ENCODE measurements around the gene MAP3K19. TPM values are rescaled to one million over a fixed set of nuclear protein-coding genes. Genes with fewer than 3 reads are reported as not detected.

MAP3K19 gene
- total and polyA plus RNA-seq, 2 donors, result 0.05 to 0.11 TPM

DNA sequence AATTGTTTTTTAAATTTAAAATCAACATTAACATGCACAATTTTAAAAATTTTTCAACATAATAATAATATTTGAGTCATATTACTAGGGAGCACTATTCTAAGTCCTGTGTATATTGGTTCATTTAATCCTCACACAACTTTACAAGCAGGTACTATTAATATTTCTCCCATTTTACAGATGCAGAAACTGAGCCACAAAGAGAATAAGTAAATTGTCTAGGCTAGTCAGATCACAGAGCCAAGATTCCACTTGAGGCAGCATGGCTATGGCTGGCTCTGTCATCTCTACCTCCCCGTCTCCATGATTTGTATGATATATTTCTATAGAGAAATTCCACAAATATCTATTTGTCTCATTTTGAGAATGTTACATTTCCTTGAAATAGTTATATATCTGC lies 113.5 kb downstream of the MAP3K19 start:
- DNase-seq (ENCODE audit: low read depth in 6 of 9, low spot score in 9 of 9), result no peak
- Histone ChIP-seq H3K27me3 (ENCODE audit: control insufficient read depth in 2 of 2, insufficient read depth in 1 of 2, low read length in 1 of 2) (no peaks in the 10 kb centered on the region), H3K4me1 (ENCODE audit: control insufficient read depth in 2 of 2, insufficient read depth in 2 of 2, low read length in 2 of 2) (peaks cover 0 to 2% of the 10 kb centered on the region in 2 donors), H3K36me3 (ENCODE audit: control insufficient read depth in 2 of 2, insufficient read depth in 2 of 2, low read length in 1 of 2) (peaks cover 0 to 24% of the 10 kb centered on the region in 2 donors), H3K4me3 (ENCODE audit: low read length in 2 of 2) (no peak overlapping the region), H3K27ac (ENCODE audit: low read depth in 1 of 2, low read length in 1 of 2) (no peak overlapping the region), H3K9me3 (ENCODE audit: control insufficient read depth in 2 of 2, insufficient read depth in 1 of 2, low read length in 1 of 2) (no peaks in the 10 kb centered on the region)
- 100% methylated on average over 1 of the region's 1 CpG for WGBS

DNA sequence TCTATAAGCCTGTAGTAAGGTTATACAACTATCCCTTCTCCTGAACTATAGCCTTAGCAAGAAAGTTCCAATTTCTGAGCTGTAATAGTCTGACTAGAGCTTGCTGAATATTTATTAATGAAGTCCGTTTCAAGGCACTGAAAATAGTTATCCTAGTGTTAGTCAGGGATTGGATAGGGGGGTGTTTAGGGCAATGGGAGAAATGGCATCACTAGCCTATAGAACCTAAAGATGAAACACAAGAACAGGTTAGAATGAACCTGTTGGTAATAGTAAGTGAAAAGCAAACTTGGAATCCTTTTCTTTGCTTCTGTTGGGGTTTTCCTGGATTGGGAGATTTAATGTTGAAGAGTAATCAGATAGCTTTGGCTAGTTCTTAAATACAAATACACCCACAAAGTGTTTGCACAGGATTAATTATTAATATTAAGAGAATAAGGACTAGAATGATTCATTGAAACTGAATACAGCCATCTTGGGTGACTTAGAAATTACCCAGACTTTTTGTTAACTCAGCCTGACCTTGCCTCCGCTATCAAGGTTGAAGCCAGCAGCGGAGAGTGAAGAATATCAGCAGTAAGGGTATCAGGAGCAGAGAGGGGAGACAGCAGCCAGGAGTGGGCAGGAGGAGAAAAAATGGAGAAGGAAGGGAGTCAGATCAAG lies 114.3 kb downstream of the MAP3K19 start:
- Histone ChIP-seq H3K4me3 (ENCODE audit: low read length in 2 of 2) (no peak overlapping the region), H3K9me3 (ENCODE audit: control insufficient read depth in 2 of 2, insufficient read depth in 1 of 2, low read length in 1 of 2) (no peaks in the 10 kb centered on the region), H3K36me3 (ENCODE audit: control insufficient read depth in 2 of 2, insufficient read depth in 2 of 2, low read length in 1 of 2) (peaks cover 0 to 21% of the 10 kb centered on the region in 2 donors), H3K27me3 (ENCODE audit: control insufficient read depth in 2 of 2, insufficient read depth in 1 of 2, low read length in 1 of 2) (no peaks in the 10 kb centered on the region), H3K27ac (ENCODE audit: low read depth in 1 of 2, low read length in 1 of 2) (no peak overlapping the region), H3K4me1 (ENCODE audit: control insufficient read depth in 2 of 2, insufficient read depth in 2 of 2, low read length in 2 of 2) (peaks cover 0 to 2% of the 10 kb centered on the region in 2 donors)
- WGBS, result 97% methylated on average over 3 of the region's 3 CpGs
- DNase-seq (ENCODE audit: low read depth in 6 of 9, low spot score in 9 of 9), result no peak

DNA sequence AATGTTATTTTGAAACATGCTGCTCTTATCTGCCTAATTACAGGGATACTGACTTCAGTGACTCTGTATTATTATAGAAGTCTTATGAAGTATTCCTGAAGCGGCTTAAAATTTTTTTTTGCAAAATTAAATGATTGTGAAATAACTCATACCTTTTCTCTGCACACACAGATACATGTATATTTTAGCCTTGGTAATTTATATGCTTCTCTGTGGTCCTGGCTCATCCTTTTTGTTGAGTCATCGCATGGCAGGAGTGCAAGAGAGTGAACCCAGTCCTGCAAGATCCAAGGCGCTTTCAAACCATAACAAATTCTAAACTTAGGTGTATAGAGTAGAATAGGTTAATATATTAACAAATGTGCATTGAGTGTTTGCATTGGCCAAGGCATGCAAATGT lies 120.1 kb downstream of the MAP3K19 start:
- Histone ChIP-seq H3K9me3 (ENCODE audit: control insufficient read depth in 2 of 2, insufficient read depth in 1 of 2, low read length in 1 of 2) (no peaks in the 10 kb centered on the region), H3K27ac (ENCODE audit: low read depth in 1 of 2, low read length in 1 of 2) (no peak overlapping the region), H3K4me1 (ENCODE audit: control insufficient read depth in 2 of 2, insufficient read depth in 2 of 2, low read length in 2 of 2) (peaks cover 0 to 2% of the 10 kb centered on the region in 2 donors), H3K4me3 (ENCODE audit: low read length in 2 of 2) (no peak overlapping the region), H3K27me3 (ENCODE audit: control insufficient read depth in 2 of 2, insufficient read depth in 1 of 2, low read length in 1 of 2) (no peaks in the 10 kb centered on the region), H3K36me3 (ENCODE audit: control insufficient read depth in 2 of 2, insufficient read depth in 2 of 2, low read length in 1 of 2) (peaks cover 0 to 29% of the 10 kb centered on the region in 2 donors)
- DNase-seq (ENCODE audit: low read depth in 6 of 9, low spot score in 9 of 9), result no peak
- WGBS, result 87% methylated on average over 3 of the region's 3 CpGs

DNA sequence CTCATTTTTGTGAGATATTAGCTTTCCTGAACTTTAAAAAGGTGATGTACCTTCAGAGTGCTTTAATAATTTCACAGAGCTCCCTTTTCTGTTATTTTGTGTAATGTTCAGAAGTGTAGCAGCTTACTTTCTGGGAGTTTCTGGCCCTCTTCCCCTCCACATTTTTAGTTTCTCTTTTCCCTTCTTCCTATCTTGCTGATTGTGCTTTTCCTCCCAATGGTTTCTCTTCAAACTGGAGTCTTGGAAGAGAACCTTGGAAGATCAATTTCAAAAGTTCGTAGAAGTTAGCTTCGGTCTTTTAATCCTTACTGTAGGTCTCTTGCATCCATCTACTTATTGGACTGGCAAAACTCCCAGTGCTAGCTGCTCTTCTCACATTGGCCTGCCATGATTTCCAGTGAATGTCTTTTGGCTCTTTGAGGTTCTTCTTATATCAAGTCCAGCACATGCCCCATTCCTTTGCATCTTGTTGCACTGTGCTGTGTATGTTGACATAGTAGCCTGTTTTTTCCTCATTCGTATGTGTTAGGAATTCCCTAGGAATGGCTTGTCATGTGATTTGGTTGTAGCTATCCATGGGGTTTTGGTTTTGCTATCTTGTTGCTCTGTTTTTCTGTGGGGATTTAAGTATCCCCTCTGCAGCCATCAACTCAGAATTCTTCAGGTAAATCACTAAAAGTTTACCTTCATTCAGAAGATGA lies 120.9 kb downstream of the MAP3K19 start:
- H3K27me3 ChIP-seq (ENCODE audit: control insufficient read depth in 2 of 2, insufficient read depth in 1 of 2, low read length in 1 of 2), result no peaks in the 10 kb centered on the region
- H3K9me3 ChIP-seq (ENCODE audit: control insufficient read depth in 2 of 2, insufficient read depth in 1 of 2, low read length in 1 of 2), result no peaks in the 10 kb centered on the region
- no peak overlapping the region for H3K27ac ChIP-seq (ENCODE audit: low read depth in 1 of 2, low read length in 1 of 2)
- DNase-seq (ENCODE audit: low read depth in 6 of 9, low spot score in 9 of 9), result no peak
- H3K4me3 ChIP-seq (ENCODE audit: low read length in 2 of 2), result no peak overlapping the region
- 96% methylated on average over 3 of the region's 3 CpGs for WGBS
- H3K36me3 ChIP-seq (ENCODE audit: control insufficient read depth in 2 of 2, insufficient read depth in 2 of 2, low read length in 1 of 2), result peaks cover 0 to 25% of the 10 kb centered on the region in 2 donors
- H3K4me1 ChIP-seq (ENCODE audit: control insufficient read depth in 2 of 2, insufficient read depth in 2 of 2, low read length in 2 of 2), result no peaks in the 10 kb centered on the region

DNA sequence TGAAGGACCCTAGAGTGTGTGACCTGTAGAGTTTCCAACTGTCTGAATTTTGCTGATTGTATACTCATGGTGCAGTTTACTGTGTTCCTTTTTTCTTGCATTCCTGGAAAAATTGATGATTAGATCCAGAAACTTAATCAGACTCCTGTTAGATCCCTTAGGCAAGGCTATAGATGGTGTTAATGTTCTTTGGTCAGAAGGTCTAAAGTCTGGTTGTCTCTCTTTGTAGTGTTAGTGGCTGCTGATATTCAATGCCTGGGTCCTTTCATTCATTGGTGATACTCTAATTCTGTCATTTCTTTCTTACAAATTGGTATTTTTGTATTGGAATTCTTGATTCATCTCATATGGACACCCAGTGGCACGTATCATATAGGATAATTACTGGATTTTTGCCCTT lies 122.3 kb downstream of the MAP3K19 start:
- no peaks in the 10 kb centered on the region for H3K4me1 ChIP-seq (ENCODE audit: control insufficient read depth in 2 of 2, insufficient read depth in 2 of 2, low read length in 2 of 2)
- WGBS, result 99% methylated on average over 1 of the region's 1 CpG
- H3K27ac ChIP-seq (ENCODE audit: low read depth in 1 of 2, low read length in 1 of 2), result no peak overlapping the region
- H3K4me3 ChIP-seq (ENCODE audit: low read length in 2 of 2), result no peak overlapping the region
- no peak for DNase-seq (ENCODE audit: low read depth in 6 of 9, low spot score in 9 of 9)
- H3K36me3 ChIP-seq (ENCODE audit: control insufficient read depth in 2 of 2, insufficient read depth in 2 of 2, low read length in 1 of 2), result peaks cover 0 to 25% of the 10 kb centered on the region in 2 donors
- H3K9me3 ChIP-seq (ENCODE audit: control insufficient read depth in 2 of 2, insufficient read depth in 1 of 2, low read length in 1 of 2), result no peaks in the 10 kb centered on the region
- no peaks in the 10 kb centered on the region for H3K27me3 ChIP-seq (ENCODE audit: control insufficient read depth in 2 of 2, insufficient read depth in 1 of 2, low read length in 1 of 2)

DNA sequence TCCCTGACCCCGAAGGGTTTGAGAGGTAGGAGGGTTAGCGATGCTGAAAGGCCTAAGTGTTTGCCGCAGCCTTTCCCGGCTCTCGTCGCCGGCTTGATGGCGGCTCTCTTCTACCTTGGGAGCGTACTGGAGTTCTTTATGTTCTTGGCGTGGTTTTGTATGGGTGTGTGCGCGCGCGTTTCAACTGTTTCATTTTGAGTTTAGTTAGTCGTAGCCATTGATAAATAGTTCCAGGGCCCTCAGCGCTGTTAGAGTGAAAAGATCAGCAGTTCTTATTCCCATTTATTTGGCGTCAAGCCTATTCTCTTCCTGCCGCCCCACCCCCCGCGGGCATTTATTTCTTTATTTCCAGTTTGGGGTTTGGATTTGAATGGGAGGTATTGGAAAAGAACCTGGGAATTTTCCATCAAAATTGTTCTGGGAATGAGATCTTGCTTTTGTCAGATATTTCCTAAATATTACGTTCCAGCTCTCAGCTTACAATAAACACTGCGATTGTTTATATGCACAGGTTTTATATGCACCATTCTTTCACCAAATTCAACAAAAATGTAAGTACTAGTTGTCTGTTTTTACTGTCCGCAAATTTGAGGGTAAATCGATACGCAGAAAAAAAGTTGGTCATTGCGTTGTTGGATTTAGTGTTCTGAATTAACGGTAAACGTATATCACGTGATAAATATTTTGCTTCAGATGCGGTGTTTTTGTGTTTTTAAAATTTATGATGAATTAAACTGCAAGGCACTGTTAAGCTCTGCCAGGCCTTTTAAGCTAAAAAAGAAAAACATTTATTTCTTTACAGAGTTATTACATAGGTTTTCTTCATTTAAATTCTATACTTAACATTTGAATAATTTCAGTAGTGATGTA lies 127.7 kb downstream of the MAP3K19 start:
- peak in 6 of 9 donors; percentile 27 to 75 (median 48) for DNase-seq (ENCODE audit: low read depth in 6 of 9, low spot score in 9 of 9)
- H3K4me1 ChIP-seq (ENCODE audit: control insufficient read depth in 2 of 2, insufficient read depth in 2 of 2, low read length in 2 of 2), result peaks cover 7 to 10% of the 10 kb centered on the region in 2 donors
- WGBS, result 2% methylated on average over 30 of the region's 30 CpGs
- H3K9me3 ChIP-seq (ENCODE audit: control insufficient read depth in 2 of 2, insufficient read depth in 1 of 2, low read length in 1 of 2), result no peaks in the 10 kb centered on the region
- no peaks in the 10 kb centered on the region for H3K27me3 ChIP-seq (ENCODE audit: control insufficient read depth in 2 of 2, insufficient read depth in 1 of 2, low read length in 1 of 2)
- H3K27ac ChIP-seq (ENCODE audit: low read depth in 1 of 2, low read length in 1 of 2), result peak overlapping the region; percentile 99
- H3K36me3 ChIP-seq (ENCODE audit: control insufficient read depth in 2 of 2, insufficient read depth in 2 of 2, low read length in 1 of 2), result peaks cover 0 to 5% of the 10 kb centered on the region in 2 donors
- peak overlapping the region; percentile 90 to 99 for H3K4me3 ChIP-seq (ENCODE audit: low read length in 2 of 2)

DNA sequence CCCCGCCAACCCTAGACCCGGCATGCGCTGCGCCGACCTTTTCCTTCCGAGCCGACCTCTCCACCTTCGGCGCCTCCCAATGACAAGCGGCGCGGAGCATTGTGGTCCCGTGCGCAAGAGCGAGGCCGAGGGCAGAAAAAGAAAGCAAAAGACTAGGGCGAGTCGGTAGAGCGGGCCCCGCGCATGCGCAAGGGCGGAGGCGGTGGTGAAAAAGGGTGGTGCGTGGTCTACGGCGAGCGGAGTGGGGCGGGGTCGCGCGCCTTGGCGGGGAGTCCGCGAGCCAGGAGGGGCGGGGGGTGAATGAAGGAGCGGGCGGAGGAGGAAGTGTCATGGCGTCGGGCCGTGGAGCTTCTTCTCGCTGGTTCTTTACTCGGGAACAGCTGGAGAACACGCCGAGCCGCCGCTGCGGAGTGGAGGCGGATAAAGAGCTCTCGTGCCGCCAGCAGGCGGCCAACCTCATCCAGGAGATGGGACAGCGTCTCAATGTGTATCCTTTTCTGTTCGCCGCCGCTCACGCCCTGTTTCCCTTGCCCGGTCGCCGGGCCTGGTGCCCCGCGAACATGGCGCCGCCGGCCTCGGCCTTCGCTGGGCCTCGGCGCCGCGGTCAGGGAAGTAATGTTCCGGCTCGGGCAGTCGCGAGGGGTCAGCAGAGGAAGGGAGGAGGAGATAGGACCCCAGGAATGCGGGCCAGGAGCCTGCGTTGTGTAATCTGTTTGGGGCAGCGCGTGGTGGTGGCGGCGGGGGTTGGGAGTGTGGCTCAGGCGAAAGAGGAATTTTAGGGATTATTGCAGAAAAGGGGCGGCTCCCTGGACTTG lies 128.5 kb downstream of the MAP3K19 start, which contains the start of gene CCNT2:
Gene CCNT2 (plus strand): TSS at position 297 of the 815 bp plus-strand sequence. CDS start 33 bp downstream, at position 330.
- Histone ChIP-seq H3K36me3 (ENCODE audit: control insufficient read depth in 2 of 2, insufficient read depth in 2 of 2, low read length in 1 of 2) (peaks cover 0 to 2% of the 10 kb centered on the region in 2 donors), H3K27ac (ENCODE audit: low read depth in 1 of 2, low read length in 1 of 2) (peak within 1 kb of the TSS; percentile 99), H3K4me3 (ENCODE audit: low read length in 2 of 2) (peak within 1 kb of the TSS; percentile 90 to 99), H3K9me3 (ENCODE audit: control insufficient read depth in 2 of 2, insufficient read depth in 1 of 2, low read length in 1 of 2) (no peaks in the 10 kb centered on the region), H3K4me1 (ENCODE audit: control insufficient read depth in 2 of 2, insufficient read depth in 2 of 2, low read length in 2 of 2) (peaks cover 7 to 10% of the 10 kb centered on the region in 2 donors), H3K27me3 (ENCODE audit: control insufficient read depth in 2 of 2, insufficient read depth in 1 of 2, low read length in 1 of 2) (no peaks in the 10 kb centered on the region)
- DNase-seq (ENCODE audit: low read depth in 6 of 9, low spot score in 9 of 9), result peak; percentile 95 to 99 (median 99)
- WGBS, result under 1% methylated on average over 83 of the region's 83 CpGs

DNA sequence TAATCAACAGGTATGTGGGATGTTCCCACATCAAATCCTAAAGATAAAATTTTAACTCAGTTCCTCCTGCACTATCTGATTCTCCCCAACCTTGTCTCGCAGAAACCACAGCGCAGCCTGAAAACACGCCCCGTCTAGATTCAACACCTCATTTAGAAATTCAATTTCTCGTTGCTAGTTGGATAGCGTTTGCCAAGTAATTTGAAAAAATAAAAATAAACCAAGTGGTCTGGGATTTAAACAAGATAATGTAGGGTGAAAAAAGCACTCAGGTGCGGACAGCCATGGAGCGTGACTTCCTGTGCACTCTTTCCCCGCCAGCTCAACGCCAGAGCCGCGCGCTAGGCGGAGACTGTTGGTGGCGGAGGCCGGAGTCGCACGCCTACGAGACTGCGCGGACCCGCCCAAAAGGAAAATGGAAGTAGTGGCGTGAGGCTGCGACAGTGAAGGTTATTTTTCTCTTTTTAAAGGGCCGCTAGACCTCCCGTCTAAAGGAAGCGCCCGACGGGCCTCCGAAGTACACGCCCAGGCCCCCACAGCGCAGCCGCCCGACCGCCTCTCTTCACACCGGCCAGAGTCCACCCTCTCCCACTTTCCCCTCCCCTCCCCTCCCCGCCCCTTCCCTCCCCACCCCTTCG lies 129.2 kb downstream of the MAP3K19 start:
- Histone ChIP-seq H3K27me3 (ENCODE audit: control insufficient read depth in 2 of 2, insufficient read depth in 1 of 2, low read length in 1 of 2) (no peaks in the 10 kb centered on the region), H3K4me3 (ENCODE audit: low read length in 2 of 2) (peak overlapping the region; percentile 90 to 99), H3K9me3 (ENCODE audit: control insufficient read depth in 2 of 2, insufficient read depth in 1 of 2, low read length in 1 of 2) (no peaks in the 10 kb centered on the region), H3K27ac (ENCODE audit: low read depth in 1 of 2, low read length in 1 of 2) (peak overlapping the region; percentile 99), H3K4me1 (ENCODE audit: control insufficient read depth in 2 of 2, insufficient read depth in 2 of 2, low read length in 2 of 2) (peaks cover 7 to 10% of the 10 kb centered on the region in 2 donors), H3K36me3 (ENCODE audit: control insufficient read depth in 2 of 2, insufficient read depth in 2 of 2, low read length in 1 of 2) (no peaks in the 10 kb centered on the region)
- under 1% methylated on average over 38 of the region's 38 CpGs for WGBS
- DNase-seq (ENCODE audit: low read depth in 6 of 9, low spot score in 9 of 9), result peak; percentile 77 to 96 (median 85)
